K562 (cell line): ENCODE measurements around the gene RER1. TPM values are rescaled to one million over a fixed set of nuclear protein-coding genes. Genes with fewer than 3 reads are reported as not detected.

ENCODE experiments used
- ATAC-seq: fragments of 200-7000 bp; cut with Tn5 transposase; 3 replicates; pipeline ENCODE4 v1.9.1; 2020; ENCODE audit warnings: moderate library complexity
- BruUV-seq: library from RNA; stranded (reverse); fragments of 400-500 nt; replicated peaks from 2 replicates; lab custom pipeline; 2021; lab: Mats Ljungman, UMichigan
- CTCF ChIA-PET: fragments of 300-600 bp; formaldehyde crosslinking; extraction: SDS; loops from one replicate; lab custom pipeline; 2021; ENCODE audit warnings: low intra/inter-chr PET ratio; lab: Yijun Ruan, JAX
- POLR2A ChIA-PET: fragments of 300-600, 350-650 bp; sonication (Branson Sonifier 250); formaldehyde crosslinking; extraction: SDS; loops from one replicate; lab custom pipeline; 2021; ENCODE audit warnings: antibody characterized with exemption, inconsistent platforms; lab: Yijun Ruan, JAX
- DNase-seq, 4 experiments: peaks; one replicate each; pipeline versions ENCODE4 v3.0.0 to v3.0.0-alpha.2; 2011 to 2018; ENCODE audit warnings: low spot score in 3 of 4, mixed read lengths in 3 of 4; ENCODE audit errors: extremely low read depth in 1 of 4
- FAIRE-seq: peaks from 2 replicates; lab custom pipeline; 2011; peaks lifted over from hg19 to GRCh38; lab: Jason Lieb, UNC
- H2AFZ ChIP-seq: 2 replicates; pipeline ENCODE4 v1.6.0; 2011; ENCODE audit warnings: low read depth, low read length, control low read depth, inconsistent platforms
- H3K27ac ChIP-seq: fragments of 200-600 bp; 3 replicates; pipeline ENCODE4 v1.8.0; 2011; ENCODE audit warnings: low read depth, mild to moderate bottlenecking, control low read depth, inconsistent platforms, low read length, moderate library complexity, mixed read lengths; ENCODE audit errors: extremely low read depth
- H3K27me3 ChIP-seq, 2 experiments: fragments of 300-600 bp in 1 of 2; 2 replicates in 1 of 2; 3 replicates in 1 of 2; pipeline versions ENCODE4 v1.6.0 to v1.8.0; 2011; ENCODE audit warnings: inconsistent platforms in 2 of 2, low read length in 2 of 2, mild to moderate bottlenecking in 1 of 2, mixed read lengths in 1 of 2, moderate library complexity in 1 of 2; ENCODE audit not compliant: control insufficient read depth in 2 of 2, insufficient read depth in 2 of 2
- H3K36me3 ChIP-seq: fragments of 300-600 bp; 3 replicates; pipeline ENCODE4 v1.8.0; 2011; ENCODE audit warnings: mild to moderate bottlenecking, low read length, inconsistent platforms; ENCODE audit not compliant: control insufficient read depth, insufficient read depth
- H3K4me1 ChIP-seq, 2 experiments: fragments of 200-600 bp in 1 of 2; replicated peaks in 1 of 2; 2 replicates in 1 of 2; 3 replicates in 1 of 2; pipeline versions ENCODE4 v1.5.1 to v1.8.0; 2011; ENCODE audit warnings: inconsistent platforms in 2 of 2, low read length in 2 of 2, mild to moderate bottlenecking in 1 of 2, mixed read lengths in 1 of 2, moderate library complexity in 1 of 2; ENCODE audit not compliant: control insufficient read depth in 2 of 2, insufficient read depth in 2 of 2
- H3K4me2 ChIP-seq: 2 replicates; pipeline ENCODE4 v1.6.1; 2011; ENCODE audit warnings: low read length, control low read depth, inconsistent platforms, mixed read lengths; ENCODE audit not compliant: insufficient read depth
- H3K4me3 ChIP-seq: fragments of 200-600 bp; sonication (generic), shearing (Covaris generic); 2 replicates; pipeline ENCODE4 v1.5.1; 2016; ENCODE audit warnings: control low read depth, inconsistent platforms
- H3K79me2 ChIP-seq: fragments of 200-600 bp; 3 replicates; pipeline ENCODE4 v1.8.0; 2011; ENCODE audit warnings: low read length, inconsistent platforms; ENCODE audit not compliant: control insufficient read depth, insufficient read depth
- H3K9ac ChIP-seq, 2 experiments: 2 replicates each; pipeline versions ENCODE4 v1.6.0 to v1.6.1; 2011; ENCODE audit warnings: low read depth in 2 of 2, low read length in 2 of 2, control low read depth in 1 of 2, inconsistent platforms in 1 of 2, mild to moderate bottlenecking in 1 of 2, mixed read lengths in 1 of 2; ENCODE audit not compliant: insufficient read depth in 1 of 2
- H3K9me1 ChIP-seq: one replicate; pipeline ENCODE4 v1.6.0; 2011; ENCODE audit warnings: inconsistent platforms, mild to moderate bottlenecking, low read length, moderate library complexity; ENCODE audit not compliant: control insufficient read depth, insufficient read depth
- H3K9me3 ChIP-seq: replicated peaks from 2 replicates; pipeline ENCODE4 v1.5.1; 2011; ENCODE audit warnings: low read depth, low read length, inconsistent platforms; ENCODE audit not compliant: control insufficient read depth, insufficient read depth
- H4K20me1 ChIP-seq: replicated peaks from 2 replicates; pipeline ENCODE4 v1.6.1; 2011; ENCODE audit warnings: low read length, inconsistent platforms, mixed read lengths; ENCODE audit not compliant: control insufficient read depth, insufficient read depth
- C11orf30 ChIP-seq: fragments of 450-650 bp; IDR thresholded peaks from 2 replicates; pipeline ENCODE4 v1.6.1; 2016; ENCODE audit warnings: low read depth, mild to moderate bottlenecking
- CBX2 ChIP-seq: fragments of 200-600 bp; sonication (generic); IDR thresholded peaks from one replicate; pipeline ENCODE4 v1.6.1; 2012; ENCODE audit warnings: mild to moderate bottlenecking, low read length, inconsistent platforms; ENCODE audit not compliant: insufficient read depth, poor library complexity, severe bottlenecking
- CBX8 ChIP-seq: fragments of 200-600 bp; sonication (generic); IDR thresholded peaks from 2 replicates; pipeline ENCODE4 v1.6.1; 2012; ENCODE audit warnings: borderline replicate concordance, mixed run types, low read depth, mild to moderate bottlenecking, moderate library complexity, mixed read lengths, low read length, control low read depth, inconsistent platforms; ENCODE audit not compliant: poor library complexity, severe bottlenecking; ENCODE audit errors: extremely low read depth
- ESRRB ChIP-seq: fragments of 250-450 bp; sonication (Bioruptor Pico); IDR thresholded peaks from 2 replicates; pipeline ENCODE4 v1.5.0; 2020; ENCODE audit warnings: mild to moderate bottlenecking, moderate library complexity, borderline replicate concordance
- HMG20B ChIP-seq: fragments of 250-450 bp; sonication (Bioruptor Pico); IDR thresholded peaks from 2 replicates; pipeline ENCODE4 v1.5.0; 2021; ENCODE audit warnings: mild to moderate bottlenecking
- HNRNPLL ChIP-seq: fragments of 200-400 bp; formaldehyde crosslinking; IDR thresholded peaks from 2 replicates; pipeline ENCODE4 v1.6.1; 2017; ENCODE audit warnings: low read length, low read depth, mild to moderate bottlenecking; ENCODE audit not compliant: poor library complexity, severe bottlenecking
- ID3 ChIP-seq, 2 experiments: fragments of 250-450 bp in 1 of 2; fragments of 450-650 bp in 1 of 2; sonication (Bioruptor Pico) in 1 of 2; IDR thresholded peaks; 2 replicates each; pipeline versions ENCODE4 v1.6.1 to v1.8.0; 2016 to 2021; ENCODE audit warnings: mild to moderate bottlenecking in 2 of 2, moderate library complexity in 2 of 2, missing compliant biosample characterization in 1 of 2, missing genetic modification characterization in 1 of 2
- MAFK ChIP-seq: IDR thresholded peaks from 2 replicates; pipeline ENCODE4 v1.6.1; 2011; ENCODE audit warnings: low read length, improper control_type of control experiment
- MAZ ChIP-seq, 2 experiments: fragments of 450-650 bp in 1 of 2; sonication (generic) in 1 of 2; formaldehyde crosslinking; IDR thresholded peaks in 1 of 2; conservative IDR thresholded peaks in 1 of 2; 2 replicates each; pipeline versions ENCODE4 v1.4.0 to v1.5.0; 2020; ENCODE audit warnings: mild to moderate bottlenecking in 1 of 2, missing genetic modification reagents in 1 of 2
- MTA3 ChIP-seq: fragments of 450-650 bp; formaldehyde crosslinking; IDR thresholded peaks from 2 replicates; pipeline ENCODE4 v1.6.1; 2017; ENCODE audit warnings: mild to moderate bottlenecking, borderline replicate concordance
- NR1H2 ChIP-seq: sonication (generic); formaldehyde crosslinking; IDR thresholded peaks from 2 replicates; pipeline ENCODE4 v1.4.0; 2020; ENCODE audit warnings: mild to moderate bottlenecking, missing genetic modification reagents
- PHF8 ChIP-seq: fragments of 200-600 bp; sonication (generic); IDR thresholded peaks from 2 replicates; pipeline ENCODE4 v1.6.1; 2012; ENCODE audit warnings: mixed run types, mild to moderate bottlenecking, inconsistent platforms, low read length, moderate library complexity, borderline replicate concordance
- SIN3B ChIP-seq: fragments of 450-650 bp; IDR thresholded peaks from 2 replicates; pipeline ENCODE4 v1.6.1; 2017; ENCODE audit warnings: low read depth, mild to moderate bottlenecking, moderate library complexity
- SMARCA4 ChIP-seq: fragments of 450-650 bp; IDR thresholded peaks from 2 replicates; pipeline ENCODE4 v1.6.1; 2016
- SMARCE1 ChIP-seq: fragments of 450-650 bp; IDR thresholded peaks from 2 replicates; pipeline ENCODE4 v1.7.1; 2016; ENCODE audit warnings: mild to moderate bottlenecking
- SREBF2 ChIP-seq: sonication (generic); formaldehyde crosslinking; IDR thresholded peaks from 2 replicates; pipeline ENCODE4 v1.4.0; 2020; ENCODE audit warnings: mild to moderate bottlenecking, missing genetic modification reagents
- SRSF1 ChIP-seq: fragments of 200-400 bp; formaldehyde crosslinking; IDR thresholded peaks from 2 replicates; pipeline ENCODE4 v1.6.1; 2017; ENCODE audit warnings: mild to moderate bottlenecking, low read depth, low read length, moderate library complexity
- SUPT5H ChIP-seq: fragments of 450-650 bp; IDR thresholded peaks from 2 replicates; pipeline ENCODE4 v1.6.1; 2016
- ZBTB1 ChIP-seq: sonication (generic); formaldehyde crosslinking; IDR thresholded peaks from 2 replicates; pipeline ENCODE4 v1.8.1; 2023; ENCODE audit warnings: missing genetic modification reagents, low read depth, mild to moderate bottlenecking, borderline replicate concordance
- ZNF121 ChIP-seq: sonication (generic); formaldehyde crosslinking; conservative IDR thresholded peaks from 2 replicates; pipeline ENCODE4 v1.8.0; 2022; ENCODE audit warnings: missing genetic modification reagents
- ZNF212 ChIP-seq: fragments of 450-650 bp; formaldehyde crosslinking; IDR thresholded peaks from 2 replicates; pipeline ENCODE4 v1.4.0; 2020; ENCODE audit warnings: mild to moderate bottlenecking
- ZNF217 ChIP-seq: sonication (generic); formaldehyde crosslinking; IDR thresholded peaks from 2 replicates; pipeline ENCODE4 v1.8.0; 2022; ENCODE audit warnings: mild to moderate bottlenecking, missing genetic modification reagents
- WGBS: fragments of 100-300 bp; shearing (Covaris generic); methylation state at CpG from one replicate; pipeline ENCODE4 v1.1.6; 2016; ENCODE audit warnings: low coverage, mixed read lengths; ENCODE audit not compliant: insufficient coverage; ENCODE audit errors: missing lambda C conversion rate; 5-methylcytosine and 5-hydroxymethylcytosine counted together
- in situ Hi-C: fragments of 300-500 bp; cut with MboI; formaldehyde crosslinking; loops from 4 replicates; pipeline ENCODE4 v1.15.0; 2018; ENCODE audit warnings: inconsistent platforms, mixed read lengths
- intact Hi-C: fragments of 100-400 bp; cut with micrococcal nuclease; formaldehyde crosslinking; loops from 2 replicates; pipeline ENCODE4 v1.14.2; 2022
- polyA plus RNA-seq, 8 experiments: library from polyadenylated mRNA; depleted of rRNA in 4 of 8; stranded (reverse) in 5 of 8; unstranded in 3 of 8; fragments of >200 nt; fragmentation: Nextera tagmentation in 2 of 8; fragmentation: Illumina TruSeq in 1 of 8; extraction: Ambion mirVana in 2 of 8; extraction: Trizol in 1 of 8; gene quantifications; 2 replicates each; pipeline versions ENCODE4 v1.2.1 to v1.2.3, GENCODE V29; 2011 to 2014; ENCODE audit warnings: inconsistent platforms in 1 of 8, missing spikeins in 1 of 8
- total RNA-seq, 7 experiments: library from RNA; depleted of rRNA in 6 of 7; stranded (reverse); fragments of >200 nt in 6 of 7; fragmentation: Illumina TruSeq in 2 of 7; extraction: Trizol in 2 of 7; gene quantifications; 2 replicates each; pipeline versions ENCODE4 v1.2.1 to v1.2.3, GENCODE V29; 2011 to 2021; ENCODE audit warnings: low replicate concordance in 1 of 7

The RER1 gene
- total and polyA plus RNA-seq, 9 of the 15 experiments (the other 6 are each of a cell fraction or from before 2014, with no cell fraction given): 19.6 to 354 (median 183) TPM

GRCh38 chr1:2414297-2414958 lies 22.8 kb downstream of the RER1 start:
- H3K27me3 ChIP-seq: peaks cover 6 to 12% of the 10 kb centered on the region in 2 experiments; a peak in 4 of 5 replicates
- BruUV-seq: no TSS peak
- peaks cover 8% of the 10 kb centered on the region for H4K20me1 ChIP-seq
- H3K9me3 ChIP-seq: no peaks in the 10 kb centered on the region
- CTCF ChIA-PET: interaction anchor here (0.6 to 4.1 kb wide), 7 partner anchors 133 to 1010 kb away, joined by 3 to 36 read pairs (median 7); partner anchors contain the start of gene TTC34
- peak overlapping the region; percentile 26 for H2AFZ ChIP-seq
- intact Hi-C loops: loop anchor here (1.0 to 10.0 kb wide), 5 partner anchors 134 to 1010 kb away; partner anchors contain the start of gene TTC34
- no peak overlapping the region; the same call in 2 of the 3 replicates for H3K27ac ChIP-seq
- POLR2A ChIA-PET: no interaction called here
- no peaks in the 10 kb centered on the region for H3K9me1 ChIP-seq
- H3K4me1 ChIP-seq: peaks cover 15 to 85% of the 10 kb centered on the region in 2 experiments
- peaks cover 21% of the 10 kb centered on the region; the same call in 2 of the 3 replicates for H3K79me2 ChIP-seq
- in situ Hi-C loops: loop anchor here (5.0 to 10.0 kb wide), 2 partner anchors 123 to 220 kb away; partner anchors contain the start of gene MMEL1
- no peak overlapping the region for H3K4me3 ChIP-seq
- 2% methylated on average over 24 of the region's 25 CpGs for WGBS
- FAIRE-seq: peak; percentile 87
- ATAC-seq: peak; percentile 59
- peak overlapping the region; percentile 97 for H3K4me2 ChIP-seq
- H3K9ac ChIP-seq: peak overlapping the region in 1 of 2 experiments; percentile 96; a peak in 3 of 4 replicates
- peak; percentile 81 to 90 (median 86) for DNase-seq
- H3K36me3 ChIP-seq: peaks cover under 1% of the 10 kb centered on the region; the same call in 2 of the 3 replicates
- no peak for TF ChIP-seq PHF8
- no peak for TF ChIP-seq HMG20B
- no peak for TF ChIP-seq SUPT5H
- TF ChIP-seq ZNF121: no peak
- TF ChIP-seq ID3 (CRISPR knock-in tag; IDR thresholded peaks at IDR 0.05): no peak
- TF ChIP-seq ID3 (tag; IDR thresholded peaks at IDR 0.05): 0 out of 2 replicates have a peak, but pooled peaks have one; percentile 21
- TF ChIP-seq HNRNPLL: peak; percentile 28
- TF ChIP-seq SIN3B: 0 out of 2 replicates have a peak, but pooled peaks have one; percentile 5
- TF ChIP-seq SMARCE1: no peak
- peak; percentile 69; the same call in 1 of the 2 replicates for TF ChIP-seq MTA3
- TF ChIP-seq ESRRB (CRISPR knock-in tag): no peak
- TF ChIP-seq SRSF1: no peak
- TF ChIP-seq ZBTB1: 0 out of 2 replicates have a peak, but pooled peaks have one; percentile 53
- peak in 1 of 2 experiments; percentile 53; a peak in 1 of 4 replicates for TF ChIP-seq MAZ (CRISPR knock-in tag; conservative IDR thresholded peaks at IDR 0.05 in 1 of 2, IDR thresholded peaks at IDR 0.05 in 1 of 2)
- TF ChIP-seq CBX8: no peak
- no peak for TF ChIP-seq SMARCA4
- no peak for TF ChIP-seq C11orf30
- no peak for TF ChIP-seq NR1H2 (CRISPR knock-in tag)
- no peak for TF ChIP-seq CBX2
- TF ChIP-seq ZNF212: no peak
- TF ChIP-seq ZNF217 (CRISPR knock-in tag): no peak
- TF ChIP-seq MAFK: 0 out of 2 replicates have a peak, but pooled peaks have one; percentile 5
- TF ChIP-seq SREBF2 (CRISPR knock-in tag): no peak
